ENCODE data around the gene EPHB1.

EPHB1 gene

GRCh38 chr3:134917631-134918030 lies 122.6 kb downstream of the EPHB1 start:
- no peak for TF ChIP-seq CTCF (IDR thresholded peaks at IDR 0.05; ENCODE audit: borderline replicate concordance, control extremely low read depth, extremely low read depth, insufficient read depth, missing control alignments)
- in situ Hi-C loops (cut with MboI; ENCODE audit: low sequenced_read_pairs, unreplicated experiment) = no loop called here
- DNase-seq (ENCODE audit: low spot score) = no peak

- in situ Hi-C loops (cut with MboI; ENCODE audit: low sequenced_read_pairs, unreplicated experiment) = no loop called here
- TF ChIP-seq CTCF (IDR thresholded peaks at IDR 0.05; ENCODE audit: borderline replicate concordance, control extremely low read depth, extremely low read depth, insufficient read depth, missing control alignments) = no peak
- DNase-seq (ENCODE audit: low spot score) = peak; percentile 33
Measured at GRCh38 chr3:134918441-134918840, 123.4 kb downstream of the EPHB1 start.

GRCh38 chr3:134922101-134922500 lies 127.0 kb downstream of the EPHB1 start:
- no peak for DNase-seq (ENCODE audit: low spot score)
- in situ Hi-C loops (cut with MboI; ENCODE audit: low sequenced_read_pairs, unreplicated experiment) = no loop called here
- TF ChIP-seq CTCF (IDR thresholded peaks at IDR 0.05; ENCODE audit: borderline replicate concordance, control extremely low read depth, extremely low read depth, insufficient read depth, missing control alignments) = no peak

GRCh38 chr3:134922866-134923265 lies 127.8 kb downstream of the EPHB1 start:
- no peak for TF ChIP-seq CTCF (IDR thresholded peaks at IDR 0.05; ENCODE audit: borderline replicate concordance, control extremely low read depth, extremely low read depth, insufficient read depth, missing control alignments)
- in situ Hi-C loops (cut with MboI; ENCODE audit: low sequenced_read_pairs, unreplicated experiment) = no loop called here
- no peak for DNase-seq (ENCODE audit: low spot score)

- TF ChIP-seq CTCF (IDR thresholded peaks at IDR 0.05; ENCODE audit: borderline replicate concordance, control extremely low read depth, extremely low read depth, insufficient read depth, missing control alignments) = no peak
- no peak for DNase-seq (ENCODE audit: low spot score)
- in situ Hi-C loops (cut with MboI; ENCODE audit: low sequenced_read_pairs, unreplicated experiment) = no loop called here
Measured at GRCh38 chr3:134923286-134923685, 128.2 kb downstream of the EPHB1 start.

- TF ChIP-seq CTCF (IDR thresholded peaks at IDR 0.05; ENCODE audit: borderline replicate concordance, control extremely low read depth, extremely low read depth, insufficient read depth, missing control alignments) = no peak
- in situ Hi-C loops (cut with MboI; ENCODE audit: low sequenced_read_pairs, unreplicated experiment) = no loop called here
- no peak for DNase-seq (ENCODE audit: low spot score)
Measured at GRCh38 chr3:134927599-134927998, 132.5 kb downstream of the EPHB1 start.

- in situ Hi-C loops (cut with MboI; ENCODE audit: low sequenced_read_pairs, unreplicated experiment) = no loop called here
- no peak for TF ChIP-seq CTCF (IDR thresholded peaks at IDR 0.05; ENCODE audit: borderline replicate concordance, control extremely low read depth, extremely low read depth, insufficient read depth, missing control alignments)
- no peak for DNase-seq (ENCODE audit: low spot score)
Measured at GRCh38 chr3:134928392-134928791, 133.3 kb downstream of the EPHB1 start.

All from GM13976 (cell line).